Left renal pelvis (tissue), 4 donors: ENCODE results near the gene PPIG. TPM values are rescaled to one million over a fixed set of nuclear protein-coding genes. Genes with fewer than 3 reads are reported as not detected.

Experiments used
- polyA plus RNA-seq, 4 donors: library from polyadenylated mRNA; unstranded; fragments of 120-200 nt; gene quantifications; one replicate each; pipeline ENCODE4 v1.2.1, GENCODE V29; 2013; ENCODE audit not compliant: insufficient read length in 4 of 4

The PPIG gene
- polyA plus RNA-seq, 4 donors: 71.3 to 108 (median 92.1) TPM

Other genes with a start within 250 kb of the PPIG start
- gene LRP2, start 221.8 kb upstream of the PPIG start, polyA plus RNA-seq: 100 to 1,000 TPM in 2 of 4 donors, 10 to 100 TPM in 1, 1 to 10 TPM in 1; 2.1 to 161 (median 117) TPM
- gene BBS5, start 104.9 kb upstream of the PPIG start, polyA plus RNA-seq: 10 to 100 TPM; 10.9 to 15.7 (median 13.6) TPM
- 1 to 10 TPM in 3 of 4 donors, under 1 TPM in 1; 0.99 to 1.7 (median 1.4) TPM for gene KLHL41, start 74.6 kb upstream of the PPIG start, polyA plus RNA-seq
- gene FASTKD1, start 10.5 kb upstream of the PPIG start, polyA plus RNA-seq: 10 to 100 TPM; 12.1 to 47.7 (median 35.8) TPM
- 1 to 10 TPM in 3 of 4 donors, under 1 TPM in 1; 0.94 to 3.4 (median 2.5) TPM for gene CFAP210, start 110.1 kb downstream of the PPIG start, polyA plus RNA-seq
- gene PHOSPHO2, start 110.1 kb downstream of the PPIG start, polyA plus RNA-seq: 10 to 100 TPM in 3 of 4 donors, 1 to 10 TPM in 1; 9.6 to 18.5 (median 13.2) TPM
- 10 to 100 TPM; 20.0 to 39.2 (median 33.1) TPM for gene KLHL23, start 149.5 kb downstream of the PPIG start, polyA plus RNA-seq
- 100 to 1,000 TPM; 129 to 230 (median 191) TPM for gene SSB, start 214.5 kb downstream of the PPIG start, polyA plus RNA-seq
- 10 to 100 TPM; 37.3 to 60.3 (median 46.5) TPM for gene METTL5, start 240.6 kb downstream of the PPIG start, polyA plus RNA-seq
- gene UBR3, start 243.1 kb downstream of the PPIG start, polyA plus RNA-seq: 10 to 100 TPM; 39.4 to 44.2 (median 40.9) TPM